ENCODE measurements around the gene SLC10A3.

The SLC10A3 gene

DNA sequence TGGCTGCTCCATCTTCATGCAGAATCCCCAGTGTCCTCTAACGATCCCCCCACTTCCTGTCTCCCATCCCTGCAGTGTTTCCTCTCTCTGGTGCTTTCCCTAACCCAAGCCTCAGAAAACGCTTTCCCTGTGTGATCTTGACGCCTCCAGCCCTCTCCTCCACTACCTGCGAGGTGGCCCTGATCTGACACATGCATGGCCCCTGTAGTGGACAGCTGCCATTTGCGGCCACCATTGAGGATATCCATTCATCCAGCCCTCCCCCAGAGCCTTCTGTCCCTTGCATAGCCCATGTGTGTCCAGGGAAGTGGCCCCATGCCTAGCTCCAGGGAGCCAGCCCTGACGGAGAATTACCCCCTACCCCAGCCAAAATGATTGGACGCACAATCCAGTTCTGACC lies 7.1 kb downstream of the SLC10A3 start:
- ChIA-PET POLR2A (interaction anchor here (0.6 to 1.4 kb wide), 4 partner anchors 38 to 105 kb away, joined by 3 to 4 read pairs (median 3); partner anchors contain the start of gene RPL10), CTCF (interaction anchor here (0.6 kb wide), 1 partner anchor 77 kb away, joined by 3 read pairs; no protein-coding TSS in a partner anchor)
- no peak for DNase-seq (ENCODE audit: extremely low spot score)
- TF ChIP-seq LEF1 (IDR thresholded peaks at IDR 0.05; ENCODE audit: borderline replicate concordance) (no peak), ELF4 (IDR thresholded peaks at IDR 0.05) (no peak), CTBP1 (IDR thresholded peaks at IDR 0.05; ENCODE audit: borderline replicate concordance) (no peak), TARDBP (IDR thresholded peaks at IDR 0.05) (no peak), FOXK2 (IDR thresholded peaks at IDR 0.05) (no peak), SUZ12 (IDR thresholded peaks at IDR 0.05) (no peak), FOXM1 (IDR thresholded peaks at IDR 0.05; ENCODE audit: borderline replicate concordance) (no peak), L3MBTL2 (conservative IDR thresholded peaks at IDR 0.05) (no peak), ARNT (IDR thresholded peaks at IDR 0.05) (no peak), BHLHE40 (IDR thresholded peaks at IDR 0.05; ENCODE audit: borderline replicate concordance) (no peak), NFRKB (IDR thresholded peaks at IDR 0.05) (no peak), HDGF (IDR thresholded peaks at IDR 0.05; ENCODE audit: borderline replicate concordance) (no peak), ZNF384 (IDR thresholded peaks at IDR 0.05) (no peak)

DNA sequence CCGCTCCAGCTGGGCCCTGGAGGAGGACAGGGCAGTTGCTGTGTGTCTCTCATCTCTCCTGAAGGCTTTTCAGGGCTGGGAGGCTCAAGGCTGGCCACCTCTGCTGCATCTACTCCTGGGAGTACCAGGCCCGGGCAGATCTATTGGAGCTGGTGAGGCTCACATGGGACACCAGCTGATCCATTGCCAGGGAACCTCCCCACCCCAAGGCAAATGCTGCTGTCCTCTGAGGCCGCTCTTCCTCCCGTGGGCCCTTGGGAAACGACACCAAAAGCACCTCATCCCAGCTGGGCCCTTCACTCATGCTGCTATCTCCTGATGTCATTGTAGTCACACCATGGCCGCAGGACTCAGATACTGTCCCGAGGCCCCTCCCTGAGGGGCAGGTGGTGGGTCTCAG lies 7.6 kb downstream of the SLC10A3 start:
- TF ChIP-seq SUZ12 (IDR thresholded peaks at IDR 0.05) (no peak), NFRKB (IDR thresholded peaks at IDR 0.05) (no peak), FOXK2 (IDR thresholded peaks at IDR 0.05) (no peak), SP1 (IDR thresholded peaks at IDR 0.05) (no peak), ARNT (IDR thresholded peaks at IDR 0.05) (no peak), ZNF384 (IDR thresholded peaks at IDR 0.05) (no peak)
- no peak for DNase-seq (ENCODE audit: extremely low spot score)
- ChIA-PET CTCF (interaction anchor here (0.6 kb wide), 1 partner anchor 76 kb away, joined by 3 read pairs; no protein-coding TSS in a partner anchor), POLR2A (interaction anchor here (1.4 kb wide), 1 partner anchor 85 kb away, joined by 3 read pairs; no protein-coding TSS in a partner anchor)

- DNase-seq (ENCODE audit: extremely low spot score), result no peak
- TF ChIP-seq BHLHE40 (IDR thresholded peaks at IDR 0.05; ENCODE audit: borderline replicate concordance), result no peak
- TF ChIP-seq CTBP1 (IDR thresholded peaks at IDR 0.05; ENCODE audit: borderline replicate concordance), result no peak
- no peak for TF ChIP-seq FOXK2 (IDR thresholded peaks at IDR 0.05)
- TF ChIP-seq L3MBTL2 (conservative IDR thresholded peaks at IDR 0.05), result no peak
- no peak for TF ChIP-seq ZNF384 (IDR thresholded peaks at IDR 0.05)
- TF ChIP-seq, protein P1, sequence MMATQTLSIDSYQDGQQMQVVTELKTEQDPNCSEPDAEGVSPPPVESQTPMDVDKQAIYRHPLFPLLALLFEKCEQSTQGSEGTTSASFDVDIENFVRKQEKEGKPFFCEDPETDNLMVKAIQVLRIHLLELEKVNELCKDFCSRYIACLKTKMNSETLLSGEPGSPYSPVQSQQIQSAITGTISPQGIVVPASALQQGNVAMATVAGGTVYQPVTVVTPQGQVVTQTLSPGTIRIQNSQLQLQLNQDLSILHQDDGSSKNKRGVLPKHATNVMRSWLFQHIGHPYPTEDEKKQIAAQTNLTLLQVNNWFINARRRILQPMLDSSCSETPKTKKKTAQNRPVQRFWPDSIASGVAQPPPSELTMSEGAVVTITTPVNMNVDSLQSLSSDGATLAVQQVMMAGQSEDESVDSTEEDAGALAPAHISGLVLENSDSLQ (IDR thresholded peaks at IDR 0.05), result no peak
- no peak for TF ChIP-seq SUZ12 (IDR thresholded peaks at IDR 0.05)
- no peak for TF ChIP-seq NFRKB (IDR thresholded peaks at IDR 0.05)
- no peak for TF ChIP-seq ELF4 (IDR thresholded peaks at IDR 0.05)
- no peak for TF ChIP-seq LEF1 (IDR thresholded peaks at IDR 0.05; ENCODE audit: borderline replicate concordance)
- TF ChIP-seq FOXM1 (IDR thresholded peaks at IDR 0.05; ENCODE audit: borderline replicate concordance), result no peak
- TF ChIP-seq ARNT (IDR thresholded peaks at IDR 0.05), result no peak
- TF ChIP-seq TARDBP (IDR thresholded peaks at IDR 0.05), result no peak
- no peak for TF ChIP-seq SP1 (IDR thresholded peaks at IDR 0.05)
- TF ChIP-seq FOXA1 (IDR thresholded peaks at IDR 0.05), result no peak
- TF ChIP-seq HDGF (IDR thresholded peaks at IDR 0.05; ENCODE audit: borderline replicate concordance), result no peak
- POLR2A ChIA-PET, result interaction anchor here (0.7 to 1.4 kb wide), 2 partner anchors 8 to 85 kb away, joined by 3 read pairs; partner anchors contain the start of gene SLC10A3
- CTCF ChIA-PET, result interaction anchor here (0.6 kb wide), 1 partner anchor 50 kb away, joined by 3 read pairs; no protein-coding TSS in a partner anchor
Measured at GRCh38 chrX:154481911-154482601, 8.4 kb downstream of the SLC10A3 start.

DNA sequence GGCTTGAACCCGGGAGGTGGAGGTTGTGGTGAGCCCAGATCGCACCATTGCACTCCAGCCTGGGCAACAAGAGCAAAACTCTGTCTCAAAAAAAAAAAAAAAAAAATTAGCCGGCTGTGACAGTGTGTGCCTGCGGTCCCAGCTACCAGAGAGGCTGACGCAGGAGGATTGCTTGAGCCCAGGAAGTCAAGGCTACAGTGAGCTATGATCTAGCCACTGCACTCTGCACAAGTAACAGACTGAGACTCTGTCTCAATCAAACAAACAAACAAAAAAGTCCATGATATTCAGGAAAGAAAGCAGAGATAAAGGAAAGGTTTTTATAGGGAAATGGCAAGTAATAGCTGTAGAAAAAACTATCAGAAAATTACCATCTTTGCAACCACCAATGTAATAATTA lies 9.2 kb downstream of the SLC10A3 start:
- CTCF ChIA-PET, result no interaction called here
- no peak for TF ChIP-seq LEF1 (IDR thresholded peaks at IDR 0.05; ENCODE audit: borderline replicate concordance)
- TF ChIP-seq BHLHE40 (IDR thresholded peaks at IDR 0.05; ENCODE audit: borderline replicate concordance), result no peak
- no peak for TF ChIP-seq ARNT (IDR thresholded peaks at IDR 0.05)
- TF ChIP-seq FOXK2 (IDR thresholded peaks at IDR 0.05), result no peak
- no peak for TF ChIP-seq SUZ12 (IDR thresholded peaks at IDR 0.05)
- no peak for TF ChIP-seq TARDBP (IDR thresholded peaks at IDR 0.05)
- TF ChIP-seq ELF4 (IDR thresholded peaks at IDR 0.05), result no peak
- no peak for TF ChIP-seq ZNF384 (IDR thresholded peaks at IDR 0.05)
- TF ChIP-seq L3MBTL2 (conservative IDR thresholded peaks at IDR 0.05), result no peak
- no peak for TF ChIP-seq HDGF (IDR thresholded peaks at IDR 0.05; ENCODE audit: borderline replicate concordance)
- no peak for TF ChIP-seq FOXM1 (IDR thresholded peaks at IDR 0.05; ENCODE audit: borderline replicate concordance)
- TF ChIP-seq, protein P1 (IDR thresholded peaks at IDR 0.05), result no peak
- TF ChIP-seq SP1 (IDR thresholded peaks at IDR 0.05), result no peak
- TF ChIP-seq NFRKB (IDR thresholded peaks at IDR 0.05), result no peak
- no peak for TF ChIP-seq FOXA1 (IDR thresholded peaks at IDR 0.05)
- no peak for TF ChIP-seq CTBP1 (IDR thresholded peaks at IDR 0.05; ENCODE audit: borderline replicate concordance)
- POLR2A ChIA-PET, result interaction anchor here (2.4 kb wide), 1 partner anchor 8 kb away, joined by 15 read pairs; the partner anchor contains the start of gene SLC10A3
- no peak for DNase-seq (ENCODE audit: extremely low spot score)

DNA sequence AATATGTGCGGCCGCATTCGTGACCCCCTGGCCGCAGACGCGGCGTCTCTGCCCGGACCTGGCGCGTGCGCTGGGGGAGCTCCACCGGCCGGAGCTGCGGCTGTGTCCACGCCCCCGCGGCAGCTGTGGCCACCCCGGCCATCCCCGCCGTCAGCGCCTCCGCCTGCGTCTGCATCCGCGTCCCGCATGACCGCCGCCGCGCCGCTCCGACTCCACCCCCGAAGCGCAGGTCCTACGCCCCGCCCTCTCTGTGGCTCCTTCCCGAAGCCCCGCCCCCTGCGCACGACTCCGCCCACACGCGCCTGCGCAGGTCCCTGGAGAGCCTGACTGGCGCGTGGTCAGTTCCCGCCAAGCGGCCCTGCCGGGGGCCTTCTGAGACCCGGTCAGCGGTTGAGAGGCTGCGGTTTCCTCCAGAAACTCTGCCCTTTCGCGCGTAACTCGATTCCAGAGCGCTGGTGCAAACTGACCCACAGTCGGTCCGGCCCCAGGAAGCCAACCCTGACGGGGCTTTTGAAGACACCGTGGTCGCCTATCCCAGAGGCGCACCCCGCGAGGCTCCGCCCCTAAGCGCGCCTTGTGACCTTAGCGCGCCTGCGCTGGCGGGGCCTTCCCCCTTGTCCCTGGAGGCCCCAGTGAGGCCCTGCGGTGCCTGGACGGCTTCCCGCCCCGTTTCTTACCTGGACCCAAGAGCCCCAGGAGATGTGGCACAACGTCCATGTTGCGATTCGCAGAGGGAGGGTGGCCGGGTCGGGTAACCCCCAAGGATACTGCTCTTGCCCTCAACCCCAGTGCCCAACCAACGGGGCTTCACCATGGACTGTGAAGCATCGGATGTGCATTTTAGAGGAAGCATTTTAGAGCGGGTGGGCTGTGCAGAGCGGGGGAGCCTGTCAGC lies 11.5 kb downstream of the SLC10A3 start, which contains the start of gene LAGE3:
LAGE3 (minus strand) TSS at position 554 of the 895 bp plus-strand sequence; CDS start at position 188, 366 bp downstream.
- TF ChIP-seq L3MBTL2 (conservative IDR thresholded peaks at IDR 0.05), result peak; percentile 100
- no peak for TF ChIP-seq FOXK2 (IDR thresholded peaks at IDR 0.05)
- peak; percentile 96 for TF ChIP-seq SP1 (IDR thresholded peaks at IDR 0.05)
- DNase-seq (ENCODE audit: extremely low spot score), result peak; percentile 95
- CTCF ChIA-PET, result no interaction called here
- POLR2A ChIA-PET, result interaction anchor here (0.7 to 2.5 kb wide), 9 partner anchors 9 to 81 kb away, joined by 3 to 15 read pairs (median 4); partner anchors contain the start of genes FAM3A, RPL10, SLC10A3 and UBL4A

Measured in HEK293T (cell line).